ENCODE results near the gene CERS6.

Gene CERS6

DNA sequence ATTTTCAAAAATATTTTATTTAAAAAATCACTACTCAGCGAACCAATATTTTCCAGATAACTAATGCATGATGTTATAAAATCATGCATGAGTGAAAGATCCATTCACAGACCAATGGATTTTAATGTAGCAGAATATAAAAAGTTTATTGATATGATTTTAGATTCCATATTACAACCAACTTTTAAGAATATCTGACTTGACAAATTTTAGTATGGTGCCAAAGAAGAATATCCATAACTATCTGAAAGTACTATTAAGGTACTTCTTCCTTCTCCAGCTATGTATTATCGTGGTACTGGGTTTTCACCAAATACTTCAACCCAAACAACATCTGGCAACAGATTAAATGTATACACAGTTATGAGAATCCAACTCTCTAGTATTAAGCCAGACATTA, 246.5 kb downstream of the CERS6 start:
- Mint-ChIP-seq H3K36me3 (ENCODE audit: low read depth) (peaks cover 8% of the 10 kb centered on the region), H3K27ac (no peak overlapping the region), H3K9me3 (no peaks in the 10 kb centered on the region), H3K4me1 (ENCODE audit: low read depth) (peaks cover 7% of the 10 kb centered on the region), H3K4me3 (no peak overlapping the region), H3K27me3 (ENCODE audit: low read depth) (no peaks in the 10 kb centered on the region)
- no peak for DNase-seq (ENCODE audit: low spot score)

GRCh38 chr2:168703926-168704325, 247.9 kb downstream of the CERS6 start:
- H3K27ac Mint-ChIP-seq: no peak overlapping the region
- DNase-seq (ENCODE audit: low spot score): no peak
- peaks cover 7% of the 10 kb centered on the region for H3K4me1 Mint-ChIP-seq (ENCODE audit: low read depth)
- H3K36me3 Mint-ChIP-seq (ENCODE audit: low read depth): peaks cover 3% of the 10 kb centered on the region
- H3K27me3 Mint-ChIP-seq (ENCODE audit: low read depth): no peaks in the 10 kb centered on the region
- H3K4me3 Mint-ChIP-seq: no peak overlapping the region
- H3K9me3 Mint-ChIP-seq: no peaks in the 10 kb centered on the region

GRCh38 chr2:168705534-168706470, 249.7 kb downstream of the CERS6 start:
- peaks cover 2% of the 10 kb centered on the region for H3K36me3 Mint-ChIP-seq (ENCODE audit: low read depth)
- no peak for DNase-seq (ENCODE audit: low spot score)
- H3K9me3 Mint-ChIP-seq: no peaks in the 10 kb centered on the region
- no peak overlapping the region for H3K4me3 Mint-ChIP-seq
- no peak overlapping the region for H3K27ac Mint-ChIP-seq
- H3K27me3 Mint-ChIP-seq (ENCODE audit: low read depth): no peaks in the 10 kb centered on the region
- peaks cover 7% of the 10 kb centered on the region for H3K4me1 Mint-ChIP-seq (ENCODE audit: low read depth)

DNA sequence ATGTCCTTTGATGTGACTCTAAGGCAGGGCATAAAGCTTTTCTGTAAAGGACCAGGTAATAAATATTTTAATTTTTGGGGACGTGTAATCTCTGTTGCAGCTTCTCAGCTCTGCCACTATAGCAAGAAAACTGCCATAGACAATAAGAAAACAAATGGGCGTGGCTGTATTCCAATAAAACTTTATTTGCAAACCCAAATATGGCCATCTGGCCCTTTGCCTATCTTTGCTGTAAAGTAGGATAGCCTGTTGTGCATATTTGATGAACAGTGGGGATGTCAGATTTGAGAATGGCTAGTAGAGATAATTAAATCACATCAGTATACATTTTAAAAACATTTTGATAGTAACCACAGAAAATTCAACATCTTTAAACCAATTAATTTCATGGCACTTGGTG, 250.7 kb downstream of the CERS6 start:
- Mint-ChIP-seq H3K4me1 (ENCODE audit: low read depth) (peaks cover 7% of the 10 kb centered on the region), H3K27me3 (ENCODE audit: low read depth) (no peaks in the 10 kb centered on the region), H3K27ac (no peak overlapping the region), H3K4me3 (no peak overlapping the region), H3K9me3 (no peaks in the 10 kb centered on the region), H3K36me3 (ENCODE audit: low read depth) (peaks cover 2% of the 10 kb centered on the region)
- DNase-seq (ENCODE audit: low spot score): no peak

DNA sequence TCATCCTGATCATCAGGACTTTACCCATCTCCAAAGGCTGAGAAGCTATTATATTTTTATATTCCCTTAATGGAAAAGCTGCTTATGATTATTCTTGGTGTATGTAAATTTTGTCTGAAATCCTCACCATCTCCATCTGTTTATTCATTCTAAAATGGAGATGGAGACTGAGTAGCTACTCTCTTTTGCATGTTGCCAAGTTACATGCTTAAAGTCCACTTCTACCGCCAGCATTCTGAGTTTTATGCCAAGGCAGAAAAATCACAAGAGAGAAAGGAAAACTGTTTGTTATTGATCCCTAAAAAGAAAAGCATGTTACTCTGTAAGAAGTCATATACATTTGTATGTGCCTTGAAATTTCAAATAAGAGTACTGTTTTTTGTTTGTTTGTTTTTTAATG, 252.0 kb downstream of the CERS6 start:
- no peaks in the 10 kb centered on the region for H3K27me3 Mint-ChIP-seq (ENCODE audit: low read depth)
- peaks cover 7% of the 10 kb centered on the region for H3K4me1 Mint-ChIP-seq (ENCODE audit: low read depth)
- no peaks in the 10 kb centered on the region for H3K9me3 Mint-ChIP-seq
- peaks cover 2% of the 10 kb centered on the region for H3K36me3 Mint-ChIP-seq (ENCODE audit: low read depth)
- no peak overlapping the region for H3K27ac Mint-ChIP-seq
- no peak for DNase-seq (ENCODE audit: low spot score)
- H3K4me3 Mint-ChIP-seq: no peak overlapping the region

GRCh38 chr2:168710754-168711467, 254.8 kb downstream of the CERS6 start:
- H3K27me3 Mint-ChIP-seq (ENCODE audit: low read depth): no peaks in the 10 kb centered on the region
- no peak for DNase-seq (ENCODE audit: low spot score)
- no peak overlapping the region for H3K4me3 Mint-ChIP-seq
- H3K9me3 Mint-ChIP-seq: no peaks in the 10 kb centered on the region
- H3K36me3 Mint-ChIP-seq (ENCODE audit: low read depth): peaks cover 2% of the 10 kb centered on the region
- no peak overlapping the region for H3K27ac Mint-ChIP-seq
- H3K4me1 Mint-ChIP-seq (ENCODE audit: low read depth): no peaks in the 10 kb centered on the region

GRCh38 chr2:168712053-168712452, 256.0 kb downstream of the CERS6 start:
- no peak overlapping the region for H3K27ac Mint-ChIP-seq
- DNase-seq (ENCODE audit: low spot score): no peak
- H3K36me3 Mint-ChIP-seq (ENCODE audit: low read depth): peaks cover 2% of the 10 kb centered on the region

GRCh38 chr2:168713325-168713724, 257.3 kb downstream of the CERS6 start:
- H3K4me1 Mint-ChIP-seq (ENCODE audit: low read depth): peaks cover 10% of the 10 kb centered on the region
- no peak overlapping the region for H3K27ac Mint-ChIP-seq
- DNase-seq (ENCODE audit: low spot score): no peak
- peaks cover 2% of the 10 kb centered on the region for H3K36me3 Mint-ChIP-seq (ENCODE audit: low read depth)
- no peaks in the 10 kb centered on the region for H3K27me3 Mint-ChIP-seq (ENCODE audit: low read depth)
- H3K4me3 Mint-ChIP-seq: no peak overlapping the region
- H3K9me3 Mint-ChIP-seq: no peaks in the 10 kb centered on the region

More at GRCh38 chr2:168712053-168712452, 256.0 kb downstream of the CERS6 start:
- no peaks in the 10 kb centered on the region for H3K9me3 Mint-ChIP-seq
- peaks cover under 1% of the 10 kb centered on the region for H3K4me1 Mint-ChIP-seq (ENCODE audit: low read depth)
- no peaks in the 10 kb centered on the region for H3K27me3 Mint-ChIP-seq (ENCODE audit: low read depth)
- H3K4me3 Mint-ChIP-seq: no peak overlapping the region

- Mint-ChIP-seq H3K36me3 (ENCODE audit: low read depth) (peaks cover 8% of the 10 kb centered on the region), H3K9me3 (no peaks in the 10 kb centered on the region), H3K4me1 (ENCODE audit: low read depth) (peaks cover 10% of the 10 kb centered on the region), H3K27me3 (ENCODE audit: low read depth) (no peaks in the 10 kb centered on the region), H3K4me3 (no peak overlapping the region), H3K27ac (no peak overlapping the region)
- DNase-seq (ENCODE audit: low spot score): no peak
Measured at GRCh38 chr2:168715849-168716248, 259.8 kb downstream of the CERS6 start.

DNA sequence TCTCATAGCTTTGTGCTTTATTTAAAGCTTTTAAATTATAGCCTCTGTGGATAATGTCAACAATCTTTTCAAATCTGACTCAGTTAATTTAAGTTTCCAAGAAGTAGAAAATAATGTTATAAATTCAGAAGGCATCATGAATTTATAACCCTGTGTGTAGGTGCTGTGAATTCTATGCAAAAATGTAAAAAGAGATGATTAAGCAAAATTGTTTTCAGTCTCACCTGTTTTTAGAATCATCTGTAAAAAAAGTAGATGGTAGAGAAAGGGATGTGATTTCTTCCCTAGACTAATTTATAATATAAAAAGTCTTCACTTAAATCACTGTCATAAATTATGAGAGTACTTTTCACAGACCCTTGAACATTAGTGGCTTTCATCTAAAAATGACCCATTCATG, 260.8 kb downstream of the CERS6 start:
- Mint-ChIP-seq H3K4me1 (ENCODE audit: low read depth) (peaks cover 10% of the 10 kb centered on the region), H3K9me3 (no peaks in the 10 kb centered on the region), H3K27me3 (ENCODE audit: low read depth) (no peaks in the 10 kb centered on the region), H3K36me3 (ENCODE audit: low read depth) (peaks cover 8% of the 10 kb centered on the region), H3K4me3 (no peak overlapping the region), H3K27ac (no peak overlapping the region)
- DNase-seq (ENCODE audit: low spot score): no peak

DNA sequence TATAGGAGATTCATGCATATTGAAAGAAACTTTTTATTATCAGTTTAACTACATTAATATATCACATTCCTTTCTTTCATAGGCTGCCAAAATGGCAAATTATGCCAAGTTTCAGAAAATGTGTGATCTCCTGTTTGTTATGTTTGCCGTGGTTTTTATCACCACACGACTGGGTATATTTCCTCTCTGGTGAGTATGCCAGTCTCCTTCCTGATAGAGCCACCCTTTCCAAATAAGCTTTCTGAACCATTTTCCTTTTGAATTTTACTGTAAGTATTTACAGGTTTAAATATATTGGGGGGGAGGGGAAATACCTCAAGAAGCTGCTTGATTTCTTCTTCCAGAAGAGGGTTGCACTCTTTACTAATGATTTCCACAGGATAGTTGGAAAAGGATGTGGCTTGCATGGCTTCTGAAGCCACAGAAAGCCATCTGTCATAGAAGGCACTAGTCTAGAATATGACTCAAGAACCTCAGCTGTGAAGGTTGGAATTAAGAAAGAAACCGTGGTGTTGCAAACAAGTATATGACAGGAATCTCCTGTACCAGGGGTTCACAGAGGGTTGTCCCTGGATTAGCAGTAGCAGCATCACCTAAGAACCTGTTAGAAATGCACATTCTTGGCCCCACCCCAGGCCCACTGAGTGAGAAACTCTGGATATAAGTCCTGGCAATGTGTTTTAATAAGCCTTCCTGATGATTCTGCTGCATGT, 261.9 kb downstream of the CERS6 start:
- no peak overlapping the region for H3K27ac Mint-ChIP-seq
- peaks cover 10% of the 10 kb centered on the region for H3K4me1 Mint-ChIP-seq (ENCODE audit: low read depth)
- H3K4me3 Mint-ChIP-seq: no peak overlapping the region
- no peaks in the 10 kb centered on the region for H3K9me3 Mint-ChIP-seq
- H3K27me3 Mint-ChIP-seq (ENCODE audit: low read depth): no peaks in the 10 kb centered on the region
- DNase-seq (ENCODE audit: low spot score): peak; percentile 22
- H3K36me3 Mint-ChIP-seq (ENCODE audit: low read depth): peaks cover 12% of the 10 kb centered on the region

GRCh38 chr2:168718622-168719021, 262.6 kb downstream of the CERS6 start:
- no peak for DNase-seq (ENCODE audit: low spot score)
- H3K27me3 Mint-ChIP-seq (ENCODE audit: low read depth): no peaks in the 10 kb centered on the region
- H3K4me3 Mint-ChIP-seq: no peak overlapping the region
- peaks cover 17% of the 10 kb centered on the region for H3K4me1 Mint-ChIP-seq (ENCODE audit: low read depth)
- no peak overlapping the region for H3K27ac Mint-ChIP-seq
- H3K9me3 Mint-ChIP-seq: no peaks in the 10 kb centered on the region
- peaks cover 14% of the 10 kb centered on the region for H3K36me3 Mint-ChIP-seq (ENCODE audit: low read depth)

DNA sequence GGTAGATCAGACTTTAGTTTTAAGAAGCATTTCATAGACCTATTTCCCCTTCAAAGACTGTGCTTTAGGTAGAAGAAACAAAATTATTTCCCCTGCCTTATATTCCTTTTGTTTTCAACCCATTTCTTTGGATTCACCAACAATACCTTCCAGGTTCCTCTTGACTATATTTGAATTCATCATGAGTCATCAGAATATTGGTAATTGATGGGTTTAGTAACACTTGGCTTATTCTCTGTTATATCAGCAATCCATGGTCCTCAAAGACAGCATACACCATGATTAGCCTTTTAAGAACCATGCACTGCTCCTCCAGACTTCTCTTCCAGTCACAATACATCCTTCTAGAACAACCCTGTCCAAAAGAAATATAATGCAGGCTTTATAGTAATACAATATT, 263.4 kb downstream of the CERS6 start:
- H3K9me3 Mint-ChIP-seq: no peaks in the 10 kb centered on the region
- peaks cover 16% of the 10 kb centered on the region for H3K36me3 Mint-ChIP-seq (ENCODE audit: low read depth)
- no peak for DNase-seq (ENCODE audit: low spot score)
- no peaks in the 10 kb centered on the region for H3K27me3 Mint-ChIP-seq (ENCODE audit: low read depth)
- peaks cover 18% of the 10 kb centered on the region for H3K4me1 Mint-ChIP-seq (ENCODE audit: low read depth)
- H3K27ac Mint-ChIP-seq: no peak overlapping the region
- no peak overlapping the region for H3K4me3 Mint-ChIP-seq

DNA sequence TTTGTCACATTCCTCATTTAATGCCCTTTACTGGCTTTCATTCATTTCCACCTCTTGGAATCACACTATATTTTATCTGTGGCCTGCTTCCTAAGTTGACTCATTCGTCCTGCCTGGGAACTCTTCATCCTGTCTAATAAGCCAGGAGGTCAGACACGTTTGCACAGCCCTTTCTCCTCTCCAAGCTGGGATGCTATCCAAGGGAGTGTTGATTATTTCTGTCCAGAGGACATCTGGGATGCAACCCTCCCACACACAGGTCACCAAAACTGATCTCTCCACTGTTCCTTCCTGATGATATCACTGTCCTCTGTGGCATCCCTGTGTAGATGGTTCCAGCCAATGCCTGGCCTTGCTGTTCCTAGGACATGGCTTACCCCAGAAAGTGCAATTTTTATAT, 266.5 kb downstream of the CERS6 start:
- H3K27ac Mint-ChIP-seq: no peak overlapping the region
- peaks cover 18% of the 10 kb centered on the region for H3K36me3 Mint-ChIP-seq (ENCODE audit: low read depth)
- no peaks in the 10 kb centered on the region for H3K9me3 Mint-ChIP-seq
- no peak overlapping the region for H3K4me3 Mint-ChIP-seq
- no peak for DNase-seq (ENCODE audit: low spot score)
- H3K4me1 Mint-ChIP-seq (ENCODE audit: low read depth): peaks cover 12% of the 10 kb centered on the region
- H3K27me3 Mint-ChIP-seq (ENCODE audit: low read depth): no peaks in the 10 kb centered on the region
